Stomach (tissue), 9 donors: ENCODE measurements around the gene MILR1. TPM values are rescaled to one million over a fixed set of nuclear protein-coding genes. Genes with fewer than 3 reads are reported as not detected.

ENCODE experiments used
- DNase-seq, 2 donors: peaks; one replicate each; pipeline versions ENCODE4 v3.0.0 to v3.0.0-alpha.2; 2013 to 2019
- H3K27ac ChIP-seq, 5 donors: fragments of 200-600 bp in 4 of 5; sonication (generic) in 4 of 5; one replicate each; pipeline ENCODE4 v1.5.1; 2013 to 2019; ENCODE audit warnings: mild to moderate bottlenecking in 1 of 5, moderate library complexity in 1 of 5
- H3K27me3 ChIP-seq, 3 donors: fragments of 200-600 bp; sonication (generic); one replicate each; pipeline ENCODE4 v1.5.1; 2017 to 2019; ENCODE audit warnings: mixed run types in 1 of 3
- H3K36me3 ChIP-seq, 4 donors: fragments of 200-600 bp; sonication (generic); 1 replicate in 3 of 4; 2 replicates in 1 of 4; pipeline ENCODE4 v1.5.1; 2016 to 2019
- H3K4me1 ChIP-seq, 4 donors: fragments of 200-600 bp; sonication (generic); one replicate each; pipeline ENCODE4 v1.5.1; 2016 to 2019
- H3K4me3 ChIP-seq, 4 donors: fragments of 200-600 bp; sonication (generic) in 3 of 4; one replicate each; pipeline ENCODE4 v1.5.1; 2016 to 2019; ENCODE audit warnings: mild to moderate bottlenecking in 1 of 4
- H3K9me3 ChIP-seq, 4 donors: fragments of 200-600 bp; sonication (generic); one replicate each; pipeline ENCODE4 v1.5.1; 2016 to 2019
- EP300 ChIP-seq: sonication (generic); formaldehyde crosslinking; IDR thresholded peaks from one replicate; pipeline ENCODE4 v1.6.1; 2017; ENCODE audit warnings: antibody characterized with exemption
- POLR2A ChIP-seq, 4 donors: fragments of 450-650 bp; IDR thresholded peaks; one replicate each; pipeline ENCODE4 v1.6.1; 2016; ENCODE audit warnings: antibody characterized with exemption in 4 of 4, control low read depth in 2 of 4, mild to moderate bottlenecking in 1 of 4, moderate library complexity in 1 of 4
- POLR2AphosphoS5 ChIP-seq, 3 donors: sonication (generic); formaldehyde crosslinking; IDR thresholded peaks; one replicate each; pipeline ENCODE4 v1.6.1; 2016; ENCODE audit warnings: antibody characterized with exemption in 3 of 3
- WGBS, 5 donors: extraction: QIAGEN DNeasy Blood & Tissue Kit in 3 of 5; methylation state at CpG; one replicate each; pipeline versions ENCODE4 v1.1.5 to v1.1.7; 2013 to 2018; 5-methylcytosine and 5-hydroxymethylcytosine counted together
- intact Hi-C: fragments of 100-400 bp; cut with DNase I; formaldehyde crosslinking; loops from one replicate; pipeline ENCODE4 v1.15.1; 2023; ENCODE audit warnings: low total_unique reads
- polyA plus RNA-seq, 3 donors: library from polyadenylated mRNA; stranded (reverse); fragments of 200-250 nt; gene quantifications; one replicate each; pipeline ENCODE4 v1.2.3, GENCODE V29; 2013
- total RNA-seq, 5 donors: library from RNA; depleted of rRNA; stranded (reverse); fragments of >200 nt; gene quantifications; one replicate each; pipeline versions ENCODE4 v1.1.0 to v1.2.3, GENCODE V29; 2014 to 2016
- TF ChIP-seq, protein P1 (sequence below), 7 experiments: fragments of 450-650 bp in 4 of 7; fragments of 200-600 bp in 3 of 7; sonication (generic) in 3 of 7; IDR thresholded peaks; one replicate each; pipeline ENCODE4 v1.5.1; 2016 to 2019; ENCODE audit warnings: antibody characterized with exemption in 7 of 7, control low read depth in 2 of 7, mild to moderate bottlenecking in 1 of 7
- donor health status: healthy with polysubstance abuse.
- donor health status: Bipolar disorder and iron deficiency.
- donor health status: healthy.

Gene MILR1
- total and polyA plus RNA-seq, 8 donors: 1.4 to 4.2 (median 2.7) TPM; not detected in 3

DNA sequence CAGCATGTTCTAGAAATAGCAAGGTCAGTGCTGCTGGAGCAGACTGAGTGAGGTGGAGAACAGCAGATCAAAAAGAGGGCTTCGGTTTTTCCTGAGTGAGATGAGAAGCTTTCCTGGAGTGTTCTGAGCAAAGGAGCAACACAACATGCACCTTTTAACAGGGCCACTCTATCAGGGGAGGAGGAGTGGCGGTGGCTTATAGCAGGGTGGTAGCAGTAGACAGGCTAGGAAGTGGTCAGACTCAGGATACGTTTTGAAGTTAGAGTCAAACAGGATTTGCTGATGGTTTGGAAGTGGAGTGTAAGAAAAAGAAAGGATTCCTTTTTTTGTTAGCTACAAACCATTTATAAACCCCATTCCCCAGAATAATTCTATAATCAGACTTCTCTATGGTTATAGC lies 35.5 kb downstream of the MILR1 start:
- no peaks in the 10 kb centered on the region for H3K27me3 ChIP-seq
- H3K9me3 ChIP-seq: no peaks in the 10 kb centered on the region
- no peak overlapping the region for H3K27ac ChIP-seq
- TF ChIP-seq, protein P1, sequence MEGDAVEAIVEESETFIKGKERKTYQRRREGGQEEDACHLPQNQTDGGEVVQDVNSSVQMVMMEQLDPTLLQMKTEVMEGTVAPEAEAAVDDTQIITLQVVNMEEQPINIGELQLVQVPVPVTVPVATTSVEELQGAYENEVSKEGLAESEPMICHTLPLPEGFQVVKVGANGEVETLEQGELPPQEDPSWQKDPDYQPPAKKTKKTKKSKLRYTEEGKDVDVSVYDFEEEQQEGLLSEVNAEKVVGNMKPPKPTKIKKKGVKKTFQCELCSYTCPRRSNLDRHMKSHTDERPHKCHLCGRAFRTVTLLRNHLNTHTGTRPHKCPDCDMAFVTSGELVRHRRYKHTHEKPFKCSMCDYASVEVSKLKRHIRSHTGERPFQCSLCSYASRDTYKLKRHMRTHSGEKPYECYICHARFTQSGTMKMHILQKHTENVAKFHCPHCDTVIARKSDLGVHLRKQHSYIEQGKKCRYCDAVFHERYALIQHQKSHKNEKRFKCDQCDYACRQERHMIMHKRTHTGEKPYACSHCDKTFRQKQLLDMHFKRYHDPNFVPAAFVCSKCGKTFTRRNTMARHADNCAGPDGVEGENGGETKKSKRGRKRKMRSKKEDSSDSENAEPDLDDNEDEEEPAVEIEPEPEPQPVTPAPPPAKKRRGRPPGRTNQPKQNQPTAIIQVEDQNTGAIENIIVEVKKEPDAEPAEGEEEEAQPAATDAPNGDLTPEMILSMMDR (IDR thresholded peaks at IDR 0.05): no peak
- TF ChIP-seq POLR2A (IDR thresholded peaks at IDR 0.05) (no peak), EP300 (no peak), POLR2AphosphoS5 (IDR thresholded peaks at IDR 0.05) (no peak)
- H3K36me3 ChIP-seq: peaks cover 20 to 94% (median 89%) of the 10 kb centered on the region in 4 donors
- WGBS, 5 donors: 86 to 95% (median 90%) methylated on average over 3 of the region's 3 CpGs
- intact Hi-C loops: no loop called here
- no peak overlapping the region for H3K4me3 ChIP-seq
- no peak for DNase-seq
- no peaks in the 10 kb centered on the region for H3K4me1 ChIP-seq

DNA sequence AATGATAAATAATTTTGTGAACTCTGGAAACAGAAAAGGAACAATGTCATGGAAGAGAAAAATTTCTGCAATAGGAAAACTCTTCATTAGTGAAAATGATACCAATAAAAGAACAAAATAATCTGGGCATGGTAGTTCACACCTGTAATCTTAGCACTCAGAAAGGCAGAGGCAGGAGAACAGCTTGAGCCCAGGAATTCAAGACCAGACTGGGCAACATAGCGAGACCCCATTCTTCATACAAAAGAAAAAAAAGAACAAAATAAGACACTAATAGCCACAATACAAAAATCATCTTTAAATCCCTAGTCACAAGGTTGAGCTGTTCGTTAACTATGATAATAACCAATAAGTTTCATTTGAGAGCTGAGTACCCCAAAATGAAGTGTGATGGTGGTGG lies 39.4 kb downstream of the MILR1 start:
- 93 to 100% (median 97%) methylated on average over 2 of the region's 2 CpGs for WGBS, 5 donors
- H3K27me3 ChIP-seq: no peaks in the 10 kb centered on the region
- H3K9me3 ChIP-seq: no peaks in the 10 kb centered on the region
- H3K4me1 ChIP-seq: no peaks in the 10 kb centered on the region
- intact Hi-C loops: loop anchor here (5.0 kb wide), 1 partner anchor 66 kb away; no protein-coding TSS in a partner anchor
- no peak overlapping the region for H3K27ac ChIP-seq
- no peak overlapping the region for H3K4me3 ChIP-seq
- TF ChIP-seq EP300 (no peak), POLR2AphosphoS5 (IDR thresholded peaks at IDR 0.05) (no peak), POLR2A (IDR thresholded peaks at IDR 0.05) (no peak)
- TF ChIP-seq, protein P1 (IDR thresholded peaks at IDR 0.05): no peak
- no peak for DNase-seq
- H3K36me3 ChIP-seq: peaks cover 20 to 89% (median 88%) of the 10 kb centered on the region in 4 donors

DNA sequence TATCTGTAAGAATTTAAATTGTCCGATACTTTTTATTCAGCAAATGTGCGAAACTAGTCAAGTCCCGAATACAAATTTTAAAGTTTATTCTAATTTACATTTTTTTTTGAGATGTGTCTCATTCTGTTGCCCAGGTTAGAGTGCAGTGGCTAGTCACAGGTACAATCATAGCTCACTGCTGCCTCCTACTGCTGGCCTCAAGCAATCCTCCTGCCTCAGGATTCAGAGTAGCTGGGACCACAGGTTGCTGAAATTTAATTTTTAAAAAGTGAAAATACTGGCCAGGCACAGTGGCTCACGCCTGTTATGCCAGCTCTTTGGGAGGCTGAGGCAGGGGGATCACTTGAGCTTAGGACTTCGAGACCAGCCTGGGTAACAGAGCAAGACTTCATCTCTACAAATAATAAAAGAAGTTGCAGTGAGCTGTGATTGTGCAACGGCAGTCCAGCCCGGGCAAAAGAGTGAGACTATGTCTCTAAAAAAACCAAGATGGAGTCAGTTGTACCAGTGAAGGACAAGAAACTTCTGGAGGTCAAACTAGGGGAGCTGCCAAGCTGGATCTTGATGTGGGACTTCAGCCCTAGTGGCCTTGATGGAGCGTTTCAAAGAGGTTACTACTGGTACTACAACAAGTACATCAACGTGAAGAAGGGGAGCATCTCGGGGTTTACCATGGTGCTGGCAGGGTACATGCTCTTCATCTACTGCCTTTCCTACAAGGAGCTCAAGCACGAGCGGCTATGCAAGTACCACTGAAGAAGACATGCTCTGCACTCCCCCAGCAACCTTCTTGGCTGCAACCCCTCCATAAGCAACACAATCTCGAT lies 42.3 kb downstream of the MILR1 start:
- peaks cover 6 to 62% (median 60%) of the 10 kb centered on the region in 4 donors for H3K36me3 ChIP-seq
- H3K9me3 ChIP-seq: no peaks in the 10 kb centered on the region
- no peaks in the 10 kb centered on the region for H3K27me3 ChIP-seq
- DNase-seq: peak in 1 of 2 donors; percentile 48
- intact Hi-C loops: no loop called here
- no peak overlapping the region for H3K27ac ChIP-seq
- peaks cover 15 to 27% (median 21%) of the 10 kb centered on the region in 4 donors for H3K4me1 ChIP-seq
- no peak for TF ChIP-seq POLR2A (IDR thresholded peaks at IDR 0.05)
- TF ChIP-seq, protein P1 (IDR thresholded peaks at IDR 0.05): peak in 4 of 7 experiments; percentile 18 to 53 (median 28)
- 92 to 96% (median 94%) methylated on average over 13 of the region's 13 CpGs for WGBS, 5 donors
- H3K4me3 ChIP-seq: no peak overlapping the region

DNA sequence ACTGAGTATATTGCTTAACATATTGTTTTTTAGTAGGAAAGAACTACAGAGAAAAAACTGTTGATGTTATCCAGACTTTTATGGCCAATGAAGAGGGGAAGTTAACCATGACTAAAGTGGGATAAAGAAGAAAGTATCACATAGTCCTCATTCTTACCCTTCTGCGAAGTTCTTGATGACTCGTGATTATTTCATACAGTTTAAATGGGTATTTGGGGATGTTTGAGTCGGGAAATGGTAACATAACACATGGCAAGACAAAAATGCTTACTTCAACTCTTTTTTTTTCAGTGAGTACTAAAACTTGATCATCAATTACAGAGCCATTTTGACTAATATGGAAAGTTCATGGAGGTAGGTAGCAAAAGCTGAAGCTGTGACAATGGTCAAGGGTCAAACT lies 43.1 kb downstream of the MILR1 start:
- WGBS, 5 donors: 74 to 90% (median 79%) methylated on average over 3 of the region's 3 CpGs
- TF ChIP-seq, protein P1 (IDR thresholded peaks at IDR 0.05): no peak
- TF ChIP-seq POLR2AphosphoS5 (IDR thresholded peaks at IDR 0.05) (no peak), POLR2A (IDR thresholded peaks at IDR 0.05) (no peak), EP300 (no peak)
- no peaks in the 10 kb centered on the region for H3K27me3 ChIP-seq
- H3K27ac ChIP-seq: no peak overlapping the region
- H3K4me1 ChIP-seq: peaks cover 15 to 30% (median 23%) of the 10 kb centered on the region in 4 donors
- no peak for DNase-seq
- intact Hi-C loops: no loop called here
- H3K4me3 ChIP-seq: no peak overlapping the region
- peaks cover 6 to 56% (median 55%) of the 10 kb centered on the region in 4 donors for H3K36me3 ChIP-seq
- H3K9me3 ChIP-seq: no peaks in the 10 kb centered on the region
